ENCODE measurements around the gene MARCHF2. TPM values are rescaled to one million over a fixed set of nuclear protein-coding genes. Genes with fewer than 3 reads are reported as not detected.
A peak's percentile ranks its signal among the peaks of the same experiment; 100 is the strongest.

The MARCHF2 gene, protein sequence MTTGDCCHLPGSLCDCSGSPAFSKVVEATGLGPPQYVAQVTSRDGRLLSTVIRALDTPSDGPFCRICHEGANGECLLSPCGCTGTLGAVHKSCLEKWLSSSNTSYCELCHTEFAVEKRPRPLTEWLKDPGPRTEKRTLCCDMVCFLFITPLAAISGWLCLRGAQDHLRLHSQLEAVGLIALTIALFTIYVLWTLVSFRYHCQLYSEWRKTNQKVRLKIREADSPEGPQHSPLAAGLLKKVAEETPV
- 56.0 and 65.9 TPM in 2 replicates for total RNA-seq

GRCh38 chr19:8412783-8413628 is at the start of gene MARCHF2:
MARCHF2 (plus strand) TSS chr19:8413305; CDS start chr19:8421841, 8,536 bp downstream.

DNA sequence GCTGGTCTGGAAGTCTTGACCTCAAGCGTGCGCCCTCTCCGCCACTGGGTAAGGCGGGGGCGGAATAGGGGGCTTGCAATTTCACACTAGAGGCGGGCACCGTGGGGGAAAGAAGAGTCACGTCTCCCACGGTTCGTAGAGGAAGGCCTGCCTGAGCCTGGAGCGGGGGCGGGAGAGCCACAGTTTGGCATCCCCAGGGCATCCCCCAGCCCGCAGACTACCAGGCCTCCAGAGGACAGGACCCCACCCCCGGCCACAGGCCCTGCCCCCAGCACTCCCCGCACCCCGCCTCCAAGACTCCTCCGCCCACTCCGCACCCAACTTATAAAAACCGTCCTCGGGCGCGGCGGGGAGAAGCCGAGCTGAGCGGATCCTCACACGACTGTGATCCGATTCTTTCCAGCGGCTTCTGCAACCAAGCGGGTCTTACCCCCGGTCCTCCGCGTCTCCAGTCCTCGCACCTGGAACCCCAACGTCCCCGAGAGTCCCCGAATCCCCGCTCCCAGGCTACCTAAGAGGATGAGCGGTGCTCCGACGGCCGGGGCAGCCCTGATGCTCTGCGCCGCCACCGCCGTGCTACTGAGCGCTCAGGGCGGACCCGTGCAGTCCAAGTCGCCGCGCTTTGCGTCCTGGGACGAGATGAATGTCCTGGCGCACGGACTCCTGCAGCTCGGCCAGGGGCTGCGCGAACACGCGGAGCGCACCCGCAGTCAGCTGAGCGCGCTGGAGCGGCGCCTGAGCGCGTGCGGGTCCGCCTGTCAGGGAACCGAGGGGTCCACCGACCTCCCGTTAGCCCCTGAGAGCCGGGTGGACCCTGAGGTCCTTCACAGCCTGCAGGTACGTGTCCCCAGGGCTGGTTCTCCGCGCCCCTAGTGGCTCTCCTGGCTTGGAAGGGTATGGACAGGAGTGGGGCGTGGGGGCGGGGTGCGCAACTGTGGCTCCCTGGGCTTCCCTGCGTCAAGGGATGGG is 49.0 kb upstream of the MARCHF2 start, which contains the start of gene ANGPTL4:
Gene ANGPTL4 (plus strand): TSS at position 353 of the 969 bp plus-strand sequence. CDS start 167 bp downstream, at position 520.

GRCh38 chr19:8389891-8390616 is 23.1 kb upstream of the MARCHF2 start, which contains the start of gene RAB11B:
RAB11B (plus strand) TSS chr19:8390360; CDS start chr19:8390417, 57 bp downstream.

GRCh38 chr19:8444677-8445487 is 31.8 kb downstream of the MARCHF2 start, which contains the start of gene HNRNPM:
HNRNPM (plus strand) TSS chr19:8444975; CDS start chr19:8444999, 24 bp downstream.

Small RNAs within 50 kb of the gene (small RNA-seq; reads per million reads assigned to genes)
- gene MIR4999 (ENCODE audit: low replicate concordance): 0.39 reads per million, percentile 10 among the genes with 10 or more reads in this experiment

Other genes with a start within 250 kb of the MARCHF2 start
- 0.72 and 8.5 TPM in 2 replicates for gene CERS4, start 203.9 kb upstream of the MARCHF2 start, total RNA-seq
- 25.8 and 50.6 TPM in 2 replicates for gene CD320, start 104.9 kb upstream of the MARCHF2 start, total RNA-seq
- 22.6 and 24.3 TPM in 2 replicates for gene NDUFA7, start 91.9 kb upstream of the MARCHF2 start, total RNA-seq
- 66.7 and 318 TPM in 2 replicates for gene RPS28, start 91.8 kb upstream of the MARCHF2 start, total RNA-seq
- 0.22 and 0.86 TPM in 2 replicates for gene KANK3, start 70.0 kb upstream of the MARCHF2 start, total RNA-seq
- 2.6 and 18.5 TPM in 2 replicates for gene ANGPTL4, start 49.1 kb upstream of the MARCHF2 start, total RNA-seq
- 29.1 and 48.4 TPM in 2 replicates for gene RAB11B, start 22.9 kb upstream of the MARCHF2 start, total RNA-seq
- 50.8 and 71.0 TPM in 2 replicates for gene HNRNPM, start 31.7 kb downstream of the MARCHF2 start, total RNA-seq
- gene PRAM1, start 89.3 kb downstream of the MARCHF2 start, total RNA-seq: under 0.01 TPM in 1 of 2 replicates, not detected in the other
- 9.9 and 13.3 TPM in 2 replicates for gene ZNF414, start 100.9 kb downstream of the MARCHF2 start, total RNA-seq
- gene MYO1F, start 164.1 kb downstream of the MARCHF2 start, total RNA-seq: 0.66 and 0.86 TPM in 2 replicates
- 8.3 and 19.3 TPM in 2 replicates for gene ADAMTS10, start 197.4 kb downstream of the MARCHF2 start, total RNA-seq
- not detected in 2 replicates for gene NFILZ, start 217.3 kb downstream of the MARCHF2 start, total RNA-seq